ENCODE data around the gene CES1. TPM values are rescaled to one million over a fixed set of nuclear protein-coding genes. Genes with fewer than 3 reads are reported as not detected.
"Not testable (repeated sequence)": the region's sequence is repeated elsewhere in the genome, so short reads cannot be mapped to it uniquely, and the experiment has no call there.

Gene CES1
- polyA plus RNA-seq, 1 donor: 0.34 TPM

DNA sequence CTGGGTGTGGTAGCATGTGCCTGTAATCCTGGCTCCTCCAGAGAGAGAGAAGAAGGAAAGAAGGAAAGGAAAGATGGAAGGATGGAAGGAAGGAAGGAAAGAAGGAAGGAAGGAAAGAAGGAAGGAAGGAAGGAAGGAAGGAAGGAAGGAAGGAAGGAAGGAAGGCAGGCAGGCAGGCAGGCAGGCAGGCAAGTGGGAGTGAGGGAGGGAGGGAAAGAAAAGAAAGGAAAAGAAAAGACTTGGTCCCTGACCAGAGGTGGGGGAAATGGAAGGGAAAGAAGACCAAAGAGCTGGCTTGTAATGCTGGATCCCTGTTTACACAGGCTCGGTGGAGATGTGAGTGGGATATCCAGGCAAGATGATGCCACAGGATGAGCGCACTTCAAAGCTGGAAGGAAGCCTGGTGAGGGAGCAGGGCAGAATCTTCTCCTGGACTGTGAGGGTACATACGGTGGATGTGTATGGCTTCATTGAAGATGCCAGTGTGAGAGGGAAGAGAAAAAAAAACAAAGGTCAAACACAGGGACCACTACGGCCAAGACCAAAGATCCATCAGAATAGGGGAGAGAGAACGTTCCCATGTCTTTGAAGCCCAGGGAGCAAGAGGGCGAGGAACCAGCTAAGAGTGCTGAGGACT lies 2.1 kb downstream of the CES1 start:
- DNase-seq (ENCODE audit: low read depth): no peak

DNA sequence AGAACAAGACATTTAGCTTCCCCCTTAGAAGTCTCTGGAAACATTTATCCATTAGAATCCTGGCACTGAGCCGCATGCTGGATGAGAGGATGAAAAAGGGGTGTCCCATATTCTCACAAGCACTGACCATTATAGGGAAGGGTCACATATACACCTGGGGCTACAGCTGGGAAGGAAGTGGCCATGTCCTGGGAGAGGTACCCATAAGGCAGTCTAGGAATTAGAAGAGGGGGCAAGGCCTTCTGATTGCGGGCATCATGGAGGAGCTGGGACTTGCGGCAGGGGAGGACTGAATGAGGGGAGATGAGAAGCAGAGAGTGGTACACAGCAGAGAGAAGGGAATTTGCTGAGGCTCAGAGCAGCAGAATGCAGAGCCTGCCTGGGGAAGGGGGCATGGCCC lies 3.7 kb downstream of the CES1 start:
- not testable (repeated sequence) for DNase-seq (ENCODE audit: low read depth)

DNA sequence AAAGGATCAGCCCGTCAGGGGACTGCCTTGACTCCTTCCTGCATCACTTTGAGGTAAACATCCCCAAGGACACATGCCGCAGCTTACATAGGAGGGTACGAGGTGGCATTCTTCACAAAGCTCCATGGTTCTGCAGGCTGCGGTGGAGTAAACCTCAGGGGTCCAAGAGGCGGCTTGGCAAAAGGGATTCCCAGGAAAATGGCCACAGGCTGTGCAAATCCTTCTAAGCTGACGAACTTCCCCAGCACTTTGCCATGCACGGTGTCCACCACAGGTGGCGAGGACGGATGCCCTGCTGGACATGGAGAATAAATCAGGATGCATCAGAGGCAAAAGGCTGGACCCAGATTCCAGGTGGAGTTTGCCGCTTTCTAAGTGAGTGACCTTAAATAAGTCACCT lies 4.2 kb downstream of the CES1 start:
- no peak for DNase-seq (ENCODE audit: low read depth)

- no peak for DNase-seq (ENCODE audit: low read depth)
These were observed 7.7 kb downstream of the CES1 start for GRCh38 chr16:55825115-55825728.

GRCh38 chr16:55824473-55825000 lies 8.4 kb downstream of the CES1 start:
- no peak for DNase-seq (ENCODE audit: low read depth)

GRCh38 chr16:55822280-55822810 lies 10.6 kb downstream of the CES1 start:
- DNase-seq (ENCODE audit: low read depth): no peak

- DNase-seq (ENCODE audit: low read depth): no peak
These were observed 11.7 kb downstream of the CES1 start for GRCh38 chr16:55821210-55821609.

DNA sequence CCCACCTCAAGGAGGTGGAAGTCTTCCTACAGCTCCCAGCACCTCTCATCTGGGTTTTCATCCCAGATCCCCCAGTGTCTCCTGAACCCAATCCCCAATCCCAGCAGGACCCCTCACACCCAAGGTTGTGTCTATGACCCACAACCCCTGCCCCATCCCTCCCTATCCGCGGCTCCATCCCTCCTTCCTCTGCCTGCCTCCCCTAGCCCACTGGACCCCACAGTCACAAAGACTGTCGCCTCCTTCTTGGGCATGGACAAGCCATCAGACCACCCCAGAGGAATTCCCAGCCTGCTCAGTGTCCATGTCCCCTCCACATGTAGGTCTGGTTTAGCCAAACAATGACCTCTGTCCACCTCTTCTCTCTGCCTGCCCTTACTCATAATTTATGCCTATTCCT lies 12.3 kb downstream of the CES1 start:
- no peak for DNase-seq (ENCODE audit: low read depth)

GRCh38 chr16:55817236-55817912 lies 15.5 kb downstream of the CES1 start:
- no peak for DNase-seq (ENCODE audit: low read depth)

GRCh38 chr16:55816222-55816621 lies 16.7 kb downstream of the CES1 start:
- DNase-seq (ENCODE audit: low read depth): not testable (repeated sequence)

GRCh38 chr16:55815320-55815719 lies 17.6 kb downstream of the CES1 start:
- no peak for DNase-seq (ENCODE audit: low read depth)

DNA sequence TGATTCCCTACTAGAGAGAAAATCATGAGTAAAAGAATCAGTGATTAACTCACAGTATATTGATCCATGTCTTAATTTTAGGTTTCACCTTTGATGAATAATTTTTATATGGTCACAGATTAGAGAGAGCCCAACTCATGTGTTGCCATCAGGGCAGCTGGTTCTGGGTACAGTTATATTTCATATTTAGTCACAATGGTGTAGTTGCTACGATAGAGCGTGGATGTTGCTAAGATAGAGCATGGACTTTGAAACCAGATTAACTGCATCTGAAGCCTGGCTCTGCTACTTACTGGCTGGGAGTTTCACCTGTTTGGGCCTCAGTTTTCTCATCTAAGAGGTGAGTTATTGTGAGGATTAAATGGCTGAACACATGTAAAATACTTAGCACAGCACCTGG lies 18.7 kb downstream of the CES1 start:
- DNase-seq (ENCODE audit: low read depth): not testable (repeated sequence)

DNA sequence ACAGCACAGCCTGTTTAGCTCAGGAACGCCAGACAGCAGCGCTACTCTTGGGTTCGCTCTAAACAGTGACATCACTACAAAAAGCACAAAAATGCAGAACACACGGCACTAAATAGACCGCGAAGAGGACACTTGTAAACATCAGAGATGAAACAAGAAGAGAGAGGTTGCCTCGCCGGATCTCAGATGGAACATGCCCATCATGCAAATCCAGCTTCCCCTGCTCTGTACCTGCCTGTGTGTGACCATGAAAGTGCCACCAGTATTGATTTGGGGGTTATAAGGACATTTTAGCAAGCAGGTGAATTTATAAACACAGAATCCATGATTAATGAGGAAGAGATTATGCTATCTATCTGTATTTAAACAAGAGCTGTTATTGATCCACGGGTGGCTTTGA lies 19.2 kb downstream of the CES1 start:
- not testable (repeated sequence) for DNase-seq (ENCODE audit: low read depth)

DNA sequence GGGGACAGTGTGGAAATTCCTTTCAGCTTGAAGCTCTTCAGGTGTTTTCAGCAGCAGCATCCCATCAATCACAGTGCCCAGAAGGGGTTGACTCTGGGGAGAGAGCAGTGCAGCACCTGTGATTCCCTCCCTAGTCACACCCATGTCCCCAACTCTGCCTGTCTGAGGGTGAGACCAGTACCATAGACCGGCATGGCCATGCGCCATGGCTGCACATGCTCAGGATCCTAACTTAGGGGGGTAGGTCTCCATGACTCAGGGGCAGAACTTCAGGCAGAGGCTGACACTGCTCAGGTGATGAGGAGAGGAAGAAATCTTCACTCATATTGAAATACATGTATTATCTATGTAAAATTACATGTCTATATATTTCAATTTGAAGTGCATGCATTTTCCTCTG lies 19.9 kb downstream of the CES1 start:
- DNase-seq (ENCODE audit: low read depth): no peak

- DNase-seq (ENCODE audit: low read depth): no peak
These were observed 21.1 kb downstream of the CES1 start for GRCh38 chr16:55811811-55812210.

DNA sequence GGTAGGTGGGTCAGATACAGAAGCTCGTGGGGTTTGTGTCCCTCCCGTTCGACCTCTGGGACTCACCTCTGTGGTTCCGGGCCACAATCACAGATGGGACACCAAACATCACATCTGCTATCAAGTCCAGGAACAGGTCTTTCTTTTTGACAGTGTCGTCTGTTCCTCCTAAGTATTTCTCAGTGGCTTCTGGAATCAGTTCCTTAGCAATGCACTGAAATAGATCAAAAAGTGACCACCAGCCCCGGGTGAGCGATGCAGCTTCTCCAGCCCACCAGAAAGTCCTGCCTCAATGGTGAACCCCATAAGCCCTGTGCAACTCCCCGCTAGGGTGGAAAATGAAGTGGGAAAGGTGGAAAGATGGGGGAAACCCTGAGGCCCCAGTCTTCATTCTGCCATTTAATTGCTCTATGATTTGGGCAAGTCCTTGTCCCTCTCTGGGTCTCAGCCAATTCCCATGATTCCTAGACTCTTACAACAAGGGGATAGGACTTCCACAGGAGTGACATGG lies 22.4 kb downstream of the CES1 start:
- no peak for DNase-seq (ENCODE audit: low read depth)

- no peak for DNase-seq (ENCODE audit: low read depth)
These were observed 23.0 kb downstream of the CES1 start for GRCh38 chr16:55809851-55810250.

GRCh38 chr16:55809386-55809785 lies 23.5 kb downstream of the CES1 start:
- no peak for DNase-seq (ENCODE audit: low read depth)

DNA sequence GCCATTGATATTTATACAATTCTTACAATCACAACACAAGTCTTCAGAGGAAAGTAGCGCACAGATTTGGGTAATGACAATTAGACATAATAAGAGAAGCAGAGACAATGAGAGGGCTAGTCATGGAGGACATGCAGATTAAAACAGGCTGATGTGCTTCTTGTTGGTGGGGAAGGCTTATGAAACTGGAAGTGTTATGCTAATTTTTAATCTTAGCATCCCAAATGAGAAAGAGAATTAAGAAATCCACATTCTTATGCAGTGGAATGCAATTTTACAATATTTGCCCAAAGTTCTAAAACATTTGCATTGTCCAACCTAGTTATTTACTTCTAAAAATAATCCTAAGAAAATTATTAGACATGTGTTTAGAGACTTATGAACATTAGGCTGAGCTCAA lies 24.6 kb downstream of the CES1 start:
- DNase-seq (ENCODE audit: low read depth): not testable (repeated sequence)

- not testable (repeated sequence) for DNase-seq (ENCODE audit: low read depth)
These were observed 27.8 kb downstream of the CES1 start for GRCh38 chr16:55805104-55805503.

DNA sequence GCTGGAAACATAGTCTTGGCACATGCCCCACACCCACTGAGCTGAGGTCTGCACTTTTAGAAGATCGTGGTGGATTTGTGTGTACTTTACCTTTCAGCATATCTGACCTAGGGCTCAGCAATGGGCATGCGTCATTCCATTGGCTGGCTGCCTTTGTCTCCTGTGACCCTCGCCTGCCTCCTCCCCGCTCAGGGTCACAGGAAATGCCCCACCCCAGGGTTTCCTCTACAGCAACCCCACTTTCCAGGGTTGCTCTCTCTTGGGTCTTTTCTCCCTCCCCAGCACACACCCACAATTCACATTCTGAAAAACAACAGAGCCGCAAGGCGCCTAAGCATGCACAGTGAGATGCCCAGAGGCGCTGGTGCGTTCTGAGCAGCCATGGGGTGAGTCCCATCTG lies 29.2 kb downstream of the CES1 start:
- DNase-seq (ENCODE audit: low read depth): not testable (repeated sequence)

GRCh38 chr16:55792934-55793374 lies 39.9 kb downstream of the CES1 start:
- not testable (repeated sequence) for DNase-seq (ENCODE audit: low read depth)

Data from forelimb muscle (tissue), 1 donor.